HEK293T (cell line): ENCODE measurements around the gene TUSC1.

Source experiments
- ELF4 ChIP-seq: fragments of 450-650 bp; IDR thresholded peaks from 2 replicates; pipeline ENCODE4 v1.6.1; 2017; ENCODE audit warnings: antibody characterized with exemption
- SUZ12 ChIP-seq: fragments of 450-650 bp; IDR thresholded peaks from 2 replicates; pipeline ENCODE4 v1.6.1; 2016; ENCODE audit warnings: mild to moderate bottlenecking

DNA sequence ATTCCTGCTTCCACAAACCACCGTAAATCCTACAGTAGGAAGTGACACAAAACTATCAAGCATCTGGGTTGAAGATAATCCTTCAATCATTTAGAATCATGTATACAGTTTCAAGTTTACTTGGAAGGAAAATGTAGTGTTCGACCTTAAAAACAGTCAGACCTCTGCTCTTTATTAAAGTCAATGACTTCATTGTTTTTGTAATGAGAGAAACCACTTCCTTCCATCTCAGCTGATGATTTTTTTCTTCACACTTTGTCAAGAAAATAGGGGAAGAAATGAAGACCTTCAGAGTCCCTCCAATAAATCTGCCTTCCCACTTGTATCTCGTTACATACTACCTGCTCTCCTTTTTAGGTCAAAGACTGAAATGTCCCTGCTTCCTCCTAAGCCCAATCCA lies 30.1 kb downstream of the TUSC1 start:
- TF ChIP-seq SUZ12 = no peak
- no peak for TF ChIP-seq ELF4
